ENCODE measurements around the gene SLC26A1. TPM values are rescaled to one million over a fixed set of nuclear protein-coding genes. Genes with fewer than 3 reads are reported as not detected.
A peak's percentile ranks its signal among the peaks of the same experiment; 100 is the strongest.

The SLC26A1 gene
- total RNA-seq, 2 donors from 2014 or later: 1.6 TPM

DNA sequence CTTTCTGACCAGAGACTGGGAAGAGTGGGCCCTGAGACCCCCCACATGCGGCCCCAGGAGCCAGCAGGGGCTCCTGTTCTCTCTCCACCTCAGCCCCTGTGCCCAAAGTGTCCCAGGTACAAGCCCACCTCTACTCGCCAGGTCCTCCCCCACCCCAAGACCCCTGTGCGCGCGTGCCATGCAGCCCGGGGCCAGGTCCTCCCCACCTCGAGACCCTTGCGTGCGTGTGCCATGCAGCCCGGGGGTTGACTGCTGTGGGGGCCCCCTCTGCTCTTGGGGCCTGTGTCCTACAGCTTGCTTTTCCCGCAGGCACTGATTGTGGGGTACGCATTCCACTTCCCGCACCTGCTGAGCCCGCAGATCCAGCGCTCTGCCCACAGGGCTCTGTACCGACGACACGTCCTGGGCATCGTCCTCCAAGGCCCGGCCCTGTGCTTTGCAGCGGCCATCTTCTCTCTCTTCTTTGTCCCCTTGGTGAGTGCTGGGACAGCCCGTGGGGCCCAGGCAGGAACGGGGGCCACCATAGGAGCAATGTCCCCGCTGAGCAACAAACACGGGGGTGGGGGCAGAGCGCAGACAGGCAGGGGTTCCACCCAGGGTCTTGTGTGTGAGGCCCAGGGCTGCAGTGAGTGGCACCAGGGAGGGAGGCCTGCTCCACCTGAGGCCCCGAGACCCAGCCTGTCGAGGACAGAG, 40.2 kb downstream of the SLC26A1 start:
- H3K4me3 ChIP-seq: no peak overlapping the region
- 95% methylated on average over 21 to 27 of the region's 28 CpGs for WGBS, 2 donors
- ATAC-seq (no peak), DNase-seq (peak in 1 of 4 donors; percentile 8)
- no peaks in the 10 kb centered on the region for H3K9me3 ChIP-seq
- H3K36me3 ChIP-seq (replicated peaks in 1 of 2; ENCODE audit: insufficient read depth in 1 of 2, low read depth in 2 of 2): no peaks in the 10 kb centered on the region
- no peak overlapping the region for H3K27ac ChIP-seq
- peaks cover 9% of the 10 kb centered on the region for H3K4me1 ChIP-seq
- H3K27me3 ChIP-seq: no peaks in the 10 kb centered on the region
- TF ChIP-seq, protein P1, sequence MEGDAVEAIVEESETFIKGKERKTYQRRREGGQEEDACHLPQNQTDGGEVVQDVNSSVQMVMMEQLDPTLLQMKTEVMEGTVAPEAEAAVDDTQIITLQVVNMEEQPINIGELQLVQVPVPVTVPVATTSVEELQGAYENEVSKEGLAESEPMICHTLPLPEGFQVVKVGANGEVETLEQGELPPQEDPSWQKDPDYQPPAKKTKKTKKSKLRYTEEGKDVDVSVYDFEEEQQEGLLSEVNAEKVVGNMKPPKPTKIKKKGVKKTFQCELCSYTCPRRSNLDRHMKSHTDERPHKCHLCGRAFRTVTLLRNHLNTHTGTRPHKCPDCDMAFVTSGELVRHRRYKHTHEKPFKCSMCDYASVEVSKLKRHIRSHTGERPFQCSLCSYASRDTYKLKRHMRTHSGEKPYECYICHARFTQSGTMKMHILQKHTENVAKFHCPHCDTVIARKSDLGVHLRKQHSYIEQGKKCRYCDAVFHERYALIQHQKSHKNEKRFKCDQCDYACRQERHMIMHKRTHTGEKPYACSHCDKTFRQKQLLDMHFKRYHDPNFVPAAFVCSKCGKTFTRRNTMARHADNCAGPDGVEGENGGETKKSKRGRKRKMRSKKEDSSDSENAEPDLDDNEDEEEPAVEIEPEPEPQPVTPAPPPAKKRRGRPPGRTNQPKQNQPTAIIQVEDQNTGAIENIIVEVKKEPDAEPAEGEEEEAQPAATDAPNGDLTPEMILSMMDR (IDR thresholded peaks at IDR 0.05): no peak
- TF ChIP-seq POLR2A (IDR thresholded peaks at IDR 0.05): no peak
- intact Hi-C loops (cut with DNase I): no loop called here

- DNase-seq: peak in 1 of 4 donors; percentile 9
- Histone ChIP-seq H3K27me3 (no peaks in the 10 kb centered on the region), H3K27ac (no peak overlapping the region), H3K9me3 (no peaks in the 10 kb centered on the region), H3K4me1 (peaks cover 14% of the 10 kb centered on the region), H3K4me3 (no peak overlapping the region), H3K36me3 (replicated peaks in 1 of 2; ENCODE audit: insufficient read depth in 1 of 2, low read depth in 2 of 2) (no peaks in the 10 kb centered on the region)
- TF ChIP-seq, protein P1 (IDR thresholded peaks at IDR 0.05): no peak
- no peak for TF ChIP-seq POLR2A (IDR thresholded peaks at IDR 0.05)
- 91 to 95% methylated on average over 11 to 19 of the region's 23 CpGs for WGBS, 2 donors
- intact Hi-C loops (cut with DNase I): no loop called here
- no peak for ATAC-seq
These were observed 41.4 kb downstream of the SLC26A1 start for GRCh38 chr4:951594-952468.

GRCh38 chr4:951186-951585, 42.0 kb downstream of the SLC26A1 start:
- Histone ChIP-seq H3K27ac (no peak overlapping the region), H3K9me3 (no peaks in the 10 kb centered on the region), H3K36me3 (replicated peaks in 1 of 2; ENCODE audit: insufficient read depth in 1 of 2, low read depth in 2 of 2) (no peaks in the 10 kb centered on the region), H3K4me1 (peaks cover 14% of the 10 kb centered on the region), H3K4me3 (no peak overlapping the region), H3K27me3 (no peaks in the 10 kb centered on the region)
- no peak for TF ChIP-seq POLR2A (IDR thresholded peaks at IDR 0.05)
- TF ChIP-seq, protein P1 (IDR thresholded peaks at IDR 0.05): no peak
- 80 to 92% methylated on average over 5 to 7 of the region's 7 CpGs for WGBS, 2 donors
- intact Hi-C loops (cut with DNase I): no loop called here
- ATAC-seq (no peak), DNase-seq (peak in 1 of 4 donors; percentile 8)

- 91 to 92% methylated on average over 20 to 29 of the region's 30 CpGs for WGBS, 2 donors
- DNase-seq (peak in 1 of 4 donors; percentile 7), ATAC-seq (no peak)
- H3K4me1 ChIP-seq: peaks cover 14% of the 10 kb centered on the region
- no peak overlapping the region for H3K27ac ChIP-seq
- H3K36me3 ChIP-seq (replicated peaks in 1 of 2; ENCODE audit: insufficient read depth in 1 of 2, low read depth in 2 of 2): no peaks in the 10 kb centered on the region
- H3K9me3 ChIP-seq: no peaks in the 10 kb centered on the region
- intact Hi-C loops (cut with DNase I): no loop called here
- H3K4me3 ChIP-seq: no peak overlapping the region
- H3K27me3 ChIP-seq: no peaks in the 10 kb centered on the region
- no peak for TF ChIP-seq POLR2A (IDR thresholded peaks at IDR 0.05)
- TF ChIP-seq, protein P1 (IDR thresholded peaks at IDR 0.05): no peak
These were observed 42.8 kb downstream of the SLC26A1 start for GRCh38 chr4:950136-951020.

Measured in body of pancreas (tissue), 4 donors.